GM18520 (cell line): Measurements from ENCODE around the gene RHOC.

ENCODE experiments used
- ATAC-seq: cut with Tn5 transposase; IDR thresholded peaks from one replicate; pipeline ENCODE4 v1.9.1; 2021; ENCODE audit not compliant: unreplicated experiment

RHOC gene

GRCh38 chr1:112718691-112719418 lies 11.9 kb upstream of the RHOC start:
- no peak for ATAC-seq

GRCh38 chr1:112717263-112717873 lies 10.4 kb upstream of the RHOC start:
- ATAC-seq: no peak

GRCh38 chr1:112716133-112716720 lies 9.3 kb upstream of the RHOC start:
- peak; percentile 30 for ATAC-seq

GRCh38 chr1:112715264-112716053 lies 8.5 kb upstream of the RHOC start, which contains the start of gene PPM1J:
Gene PPM1J (minus strand): TSS chr1:112715332. CDS start chr1:112715301, 31 bp downstream.
- ATAC-seq: peak; percentile 72

GRCh38 chr1:112714313-112715263 lies 7.7 kb upstream of the RHOC start:
- ATAC-seq: no peak

- no peak for ATAC-seq
Measured at GRCh38 chr1:112713466-112714312, 6.8 kb upstream of the RHOC start.

- ATAC-seq: no peak
Measured at GRCh38 chr1:112712701-112713128, 5.8 kb upstream of the RHOC start.

- ATAC-seq: no peak
Measured at GRCh38 chr1:112712191-112712590, 5.3 kb upstream of the RHOC start.

- ATAC-seq: no peak
Measured at GRCh38 chr1:112711670-112712069, 4.7 kb upstream of the RHOC start.

GRCh38 chr1:112711041-112711440 lies 4.1 kb upstream of the RHOC start:
- ATAC-seq: no peak

- no peak for ATAC-seq
Measured at GRCh38 chr1:112710586-112710985, 3.7 kb upstream of the RHOC start.

- no peak for ATAC-seq
Measured at GRCh38 chr1:112710159-112710558, 3.2 kb upstream of the RHOC start.

- ATAC-seq: no peak
Measured at GRCh38 chr1:112708489-112708888, 1.6 kb upstream of the RHOC start.

GRCh38 chr1:112708002-112708448 lies 1.1 kb upstream of the RHOC start:
- no peak for ATAC-seq

- ATAC-seq: peak; percentile 43
Measured at GRCh38 chr1:112707221-112708001, 484 bp upstream of the RHOC start.

GRCh38 chr1:112704934-112705627 lies 1.8 kb downstream of the RHOC start:
- ATAC-seq: peak; percentile 31

- no peak for ATAC-seq
Measured at GRCh38 chr1:112704391-112704933, 2.5 kb downstream of the RHOC start.

- no peak for ATAC-seq
Measured at GRCh38 chr1:112703706-112704105, 3.2 kb downstream of the RHOC start.
